T-helper 2 cell (primary cell): ENCODE measurements around the gene SFRP5.

Experiments used
- DNase-seq, 5 experiments: peaks; one replicate each; pipeline versions ENCODE4 v3.0.0 to v3.0.0-alpha.2; 2012 to 2022

SFRP5 gene

DNA sequence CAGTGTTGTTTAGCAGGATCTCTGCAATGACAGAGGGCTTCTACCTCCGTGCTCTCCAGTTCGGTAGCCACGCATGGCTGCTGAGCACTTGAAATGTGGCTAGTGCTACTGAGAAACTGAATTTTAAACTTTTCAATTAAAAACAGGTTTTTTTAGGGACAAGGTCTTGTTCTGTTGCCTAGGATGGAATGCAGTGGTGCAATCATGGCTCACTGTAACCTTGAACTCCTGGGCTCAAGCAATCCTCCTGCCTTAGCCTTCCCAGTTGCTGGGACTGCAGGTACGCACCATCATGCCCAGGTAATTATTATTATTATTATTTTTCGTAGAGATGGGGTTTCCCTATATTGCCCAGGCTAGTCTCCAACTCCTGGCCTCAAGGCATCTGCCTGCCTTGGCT lies 13.4 kb upstream of the SFRP5 start:
- DNase-seq = no peak

DNA sequence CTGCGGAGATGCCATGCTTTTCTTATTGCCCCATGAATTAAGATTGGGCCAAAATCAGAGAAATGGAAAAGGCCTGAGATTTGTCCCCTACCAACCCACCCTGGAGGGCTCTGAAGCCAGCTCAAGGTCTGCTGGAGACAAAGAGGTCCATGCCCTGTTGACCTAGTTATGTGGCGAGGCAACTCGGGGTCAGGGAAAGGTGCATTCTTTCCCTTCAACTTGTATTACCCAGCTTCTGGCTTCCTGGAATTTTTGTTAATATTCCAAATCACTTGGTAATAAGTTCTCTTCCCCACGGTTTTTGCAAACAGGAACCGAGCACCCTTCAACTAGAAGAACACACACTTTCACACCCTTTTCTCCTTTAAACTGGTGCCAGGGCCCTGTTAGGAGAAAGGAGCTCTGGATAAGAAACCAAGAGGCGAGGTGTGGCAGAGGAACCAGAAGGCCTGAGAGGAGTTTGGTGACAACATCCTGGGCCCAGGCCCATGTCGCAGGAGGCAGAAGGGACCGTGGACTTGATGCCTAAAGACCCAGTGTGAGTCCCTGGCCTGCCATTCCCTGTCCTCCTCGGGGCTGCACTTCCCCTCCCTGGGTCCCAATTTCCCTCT lies 12.5 kb upstream of the SFRP5 start:
- DNase-seq = no peak

DNA sequence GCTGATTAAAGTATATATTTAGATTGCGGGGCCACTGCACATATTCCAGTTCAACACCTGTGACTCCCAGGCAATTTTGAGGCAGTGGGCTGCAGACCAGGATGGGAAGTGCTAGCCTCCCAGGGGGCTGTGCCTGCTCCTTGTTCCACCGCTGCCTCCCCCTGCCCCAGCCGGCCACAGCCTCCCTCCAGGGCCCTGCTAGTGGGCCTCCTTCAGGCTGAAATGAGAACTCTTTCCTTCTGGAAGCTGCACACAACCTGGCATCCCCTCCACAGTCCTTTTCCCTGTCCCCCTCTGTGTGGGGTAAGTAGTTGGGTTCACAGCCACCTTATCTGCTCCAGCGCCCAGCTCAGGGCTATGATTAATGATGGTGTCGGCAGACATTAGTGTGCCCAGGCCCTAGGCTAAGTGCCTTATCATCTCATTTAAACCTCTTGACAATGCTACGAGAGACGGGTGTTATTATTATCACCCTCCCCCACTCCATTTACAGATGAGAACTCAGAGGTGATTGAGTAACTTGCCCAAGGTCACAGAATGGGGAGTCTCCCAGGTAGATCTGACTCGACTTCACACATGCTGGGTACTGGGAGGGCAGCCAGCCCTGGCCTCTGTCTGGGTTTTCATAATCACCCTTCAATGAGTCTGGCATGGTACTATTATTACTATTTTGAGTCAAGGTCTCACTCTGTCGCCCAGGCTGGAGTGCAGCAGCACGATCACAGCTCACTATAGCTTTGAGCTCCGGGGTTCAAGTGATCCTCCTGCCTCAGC lies 10.8 kb upstream of the SFRP5 start:
- no peak for DNase-seq

DNA sequence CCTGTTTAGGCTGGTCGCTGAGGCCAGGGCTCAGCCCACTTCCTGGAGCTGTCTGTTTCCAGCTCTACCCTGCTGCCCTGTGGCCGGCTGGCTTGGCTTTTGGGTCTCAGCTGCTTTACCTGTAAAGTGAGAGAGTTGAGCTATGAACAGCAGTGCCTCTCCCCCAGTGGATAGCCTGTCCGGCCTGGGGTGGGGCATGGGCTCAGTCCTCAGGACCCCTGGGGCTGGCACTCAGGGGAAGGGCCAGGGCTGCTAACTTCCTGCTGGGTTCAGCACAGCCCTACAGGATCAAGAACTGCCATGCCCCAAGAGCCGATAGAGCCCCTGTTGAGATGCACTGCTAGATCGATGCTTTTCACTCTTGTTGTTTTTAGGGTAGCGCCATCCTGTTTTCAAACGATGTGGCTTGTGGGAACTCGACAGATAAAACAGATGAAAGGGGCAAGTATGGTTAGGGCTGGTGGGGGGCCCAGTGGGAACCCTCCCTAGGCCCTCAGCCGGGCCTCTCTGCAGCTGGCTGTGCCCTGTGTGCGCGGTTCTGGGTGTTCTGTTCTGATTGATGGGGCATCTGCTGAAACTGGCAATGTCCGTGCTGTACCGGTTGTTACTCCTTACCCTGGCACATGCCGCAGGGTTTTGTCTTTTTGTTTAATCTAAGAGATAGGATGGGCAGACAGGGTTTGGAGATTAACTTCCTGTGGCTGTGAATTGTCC lies 10.0 kb upstream of the SFRP5 start:
- no peak for DNase-seq

DNA sequence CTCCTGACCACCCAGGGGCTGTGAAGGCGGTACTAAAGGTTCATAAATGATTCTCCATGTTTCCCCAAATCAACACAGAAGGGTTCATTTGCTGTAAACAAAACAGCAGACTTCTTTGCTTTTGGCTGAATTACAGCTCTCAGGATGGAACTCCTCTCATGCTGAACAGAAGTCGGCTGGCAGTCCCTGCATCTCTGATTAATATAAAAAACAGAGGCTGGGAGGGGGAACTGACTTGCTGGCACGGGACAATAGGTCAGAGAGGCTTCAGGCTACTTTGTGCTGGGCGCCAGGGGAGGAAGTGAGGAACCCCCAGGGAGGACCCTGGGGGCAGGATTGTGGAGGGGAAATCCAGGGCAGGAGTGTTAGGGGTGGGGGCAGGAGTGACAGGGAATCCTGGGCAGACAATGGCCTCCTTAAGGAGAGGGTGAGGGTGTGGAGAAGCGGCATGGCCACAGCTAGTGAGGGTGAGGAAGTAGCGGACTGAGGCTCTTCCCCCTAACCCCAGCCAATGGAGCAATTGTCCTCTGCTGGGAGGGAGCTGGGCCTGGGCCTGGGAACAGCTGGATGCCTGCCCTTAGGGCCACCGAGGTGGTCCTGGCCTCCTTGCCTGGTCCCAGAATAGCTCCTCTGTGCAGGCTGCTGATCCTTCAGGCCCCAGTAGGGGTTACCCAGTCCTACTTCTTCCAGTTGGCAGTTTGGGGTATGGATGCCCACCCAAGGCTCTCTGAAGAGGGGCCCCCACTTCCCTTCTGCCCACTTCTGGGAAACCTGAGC lies 9.2 kb upstream of the SFRP5 start:
- no peak for DNase-seq

DNA sequence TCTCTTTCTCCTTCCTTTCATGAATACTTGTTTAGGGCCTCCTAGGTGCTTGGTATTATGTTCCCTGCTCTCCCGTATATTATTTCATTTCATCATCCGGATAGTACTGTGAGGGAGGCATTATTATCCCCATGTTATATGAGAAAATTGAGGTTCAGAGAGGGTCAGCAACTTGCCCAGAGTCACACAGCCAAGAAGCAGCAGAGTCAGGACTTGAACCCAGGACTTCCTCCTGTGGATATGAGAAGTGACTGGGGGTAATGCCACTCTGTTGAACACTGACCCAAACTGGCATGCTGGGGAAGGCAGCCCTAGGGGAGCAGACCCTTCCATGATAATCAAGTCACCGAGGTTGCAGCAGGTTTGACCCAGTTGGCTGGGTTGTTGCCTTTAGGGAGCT lies 8.2 kb upstream of the SFRP5 start:
- DNase-seq = no peak

DNA sequence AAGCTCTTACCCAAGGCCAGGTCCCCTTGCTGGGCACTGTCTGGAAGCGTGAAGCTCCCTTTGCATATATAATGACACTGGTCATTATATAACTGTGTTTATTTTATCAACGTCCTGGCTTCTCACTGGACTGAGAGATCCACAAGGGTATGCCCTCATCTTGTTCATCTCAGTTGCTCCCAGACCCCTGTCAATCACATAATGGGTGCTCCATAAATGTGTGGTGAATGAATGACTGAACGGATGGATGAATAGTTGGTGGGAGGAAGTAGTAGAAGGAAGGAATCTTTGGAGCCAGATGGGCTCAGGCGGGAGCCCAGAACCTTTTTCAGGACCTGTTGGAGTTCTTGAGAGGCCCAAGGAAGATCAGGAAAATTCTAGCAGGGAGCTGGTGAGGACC lies 7.7 kb upstream of the SFRP5 start:
- no peak for DNase-seq

DNA sequence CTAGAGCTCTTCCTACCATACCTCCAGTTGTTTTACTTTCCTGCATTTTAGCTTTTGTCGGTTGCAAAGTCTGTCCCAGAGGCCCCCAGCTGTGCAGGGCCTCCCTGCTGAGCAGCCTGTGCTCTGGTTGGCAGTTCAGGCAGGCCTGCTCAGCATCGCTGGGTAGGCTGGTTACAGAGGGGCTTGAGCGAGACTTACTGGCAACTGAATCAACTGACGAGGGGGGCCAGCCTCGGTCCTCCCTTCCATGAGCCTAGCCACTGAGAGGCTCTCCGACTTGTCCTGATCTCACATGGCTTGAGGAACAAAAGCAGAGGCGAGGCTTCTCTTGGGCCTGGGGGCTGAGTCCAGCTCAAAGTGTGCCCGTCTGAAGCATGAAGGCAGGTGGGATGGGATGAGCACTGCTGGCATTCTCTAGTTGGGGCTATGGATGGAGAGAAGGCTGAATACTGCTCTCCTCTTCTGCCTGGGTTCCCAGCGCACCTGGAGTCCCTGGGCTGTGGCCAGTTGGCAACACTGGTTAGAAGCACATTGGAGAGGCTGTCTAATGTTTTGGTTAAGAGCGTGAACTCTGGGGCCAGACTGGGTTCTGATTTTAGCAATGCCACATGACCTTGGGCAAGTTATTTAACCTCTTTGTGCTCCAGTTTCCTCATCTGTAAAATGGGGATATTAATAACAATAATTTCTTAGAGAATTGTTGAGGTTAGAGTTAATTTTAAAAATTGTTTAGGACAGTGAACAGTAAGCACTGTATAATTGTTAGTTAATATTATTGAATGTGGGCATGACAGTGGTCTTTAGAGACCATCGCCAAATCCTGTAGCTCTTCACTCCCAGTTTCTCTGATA lies 6.9 kb upstream of the SFRP5 start:
- no peak for DNase-seq

DNA sequence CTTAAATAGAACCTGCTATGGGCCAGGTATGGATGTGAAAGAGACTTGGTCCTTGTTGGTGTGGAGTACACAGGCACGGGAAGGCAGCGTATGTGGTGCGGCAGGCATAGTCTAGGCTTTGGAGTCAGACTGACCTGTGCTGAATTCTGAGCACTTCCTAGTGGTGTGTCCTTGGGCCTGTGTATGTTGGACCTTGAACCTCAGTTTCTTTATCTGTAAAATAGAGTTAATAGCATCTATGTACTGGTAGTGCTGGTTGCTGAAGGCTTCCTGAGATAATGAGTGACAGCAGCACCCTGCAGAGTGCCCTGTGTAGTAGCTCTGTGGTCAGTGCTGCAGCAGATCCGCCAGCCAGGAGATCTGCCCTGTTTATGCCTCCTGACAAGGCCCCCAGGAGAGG lies 5.3 kb upstream of the SFRP5 start:
- DNase-seq = no peak

DNA sequence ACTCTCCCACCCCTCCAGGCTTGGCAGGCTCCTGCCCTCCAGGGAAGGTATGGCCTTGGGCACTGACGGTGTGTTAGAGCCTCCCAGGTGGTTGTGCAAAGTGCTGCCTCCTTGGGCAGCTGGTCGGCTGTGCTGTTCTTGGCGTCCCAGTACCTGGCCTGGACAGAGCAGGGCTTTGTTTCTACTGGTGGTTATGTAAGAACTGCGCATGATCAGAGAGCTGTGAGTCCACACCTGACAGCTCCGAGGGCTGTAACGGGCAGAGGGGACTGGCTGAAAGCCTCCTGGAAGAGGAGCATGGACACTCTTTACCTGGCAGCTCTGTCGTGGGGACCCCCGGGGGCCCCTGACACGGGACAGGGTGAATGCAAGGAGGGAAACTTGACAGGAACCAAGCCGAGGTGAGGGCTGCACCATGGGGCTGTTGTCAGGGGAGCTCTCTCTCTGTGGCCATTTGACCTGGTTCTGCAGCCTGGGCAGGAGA lies 3.1 kb upstream of the SFRP5 start:
- DNase-seq = no peak

DNA sequence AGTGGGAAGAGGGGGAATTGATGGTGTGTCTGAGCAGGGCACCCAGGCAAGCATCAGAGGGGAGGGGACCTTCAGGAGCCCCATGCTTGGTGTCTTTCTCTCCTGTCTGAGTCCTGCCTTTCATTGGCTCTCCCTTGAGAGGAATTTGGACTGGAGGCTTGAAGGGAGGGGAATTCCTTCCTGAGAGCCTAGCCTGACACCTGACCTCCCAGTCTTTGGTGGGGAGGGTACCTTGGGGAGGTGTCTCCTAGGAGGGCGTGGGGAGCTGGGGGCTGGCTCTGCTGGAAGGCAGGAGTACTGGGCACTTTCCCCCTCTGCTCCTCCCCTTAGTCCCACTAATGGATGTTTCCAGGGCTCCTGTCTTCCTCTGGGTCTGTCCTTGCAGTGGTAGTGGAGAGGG lies 1.3 kb upstream of the SFRP5 start:
- DNase-seq = no peak

DNA sequence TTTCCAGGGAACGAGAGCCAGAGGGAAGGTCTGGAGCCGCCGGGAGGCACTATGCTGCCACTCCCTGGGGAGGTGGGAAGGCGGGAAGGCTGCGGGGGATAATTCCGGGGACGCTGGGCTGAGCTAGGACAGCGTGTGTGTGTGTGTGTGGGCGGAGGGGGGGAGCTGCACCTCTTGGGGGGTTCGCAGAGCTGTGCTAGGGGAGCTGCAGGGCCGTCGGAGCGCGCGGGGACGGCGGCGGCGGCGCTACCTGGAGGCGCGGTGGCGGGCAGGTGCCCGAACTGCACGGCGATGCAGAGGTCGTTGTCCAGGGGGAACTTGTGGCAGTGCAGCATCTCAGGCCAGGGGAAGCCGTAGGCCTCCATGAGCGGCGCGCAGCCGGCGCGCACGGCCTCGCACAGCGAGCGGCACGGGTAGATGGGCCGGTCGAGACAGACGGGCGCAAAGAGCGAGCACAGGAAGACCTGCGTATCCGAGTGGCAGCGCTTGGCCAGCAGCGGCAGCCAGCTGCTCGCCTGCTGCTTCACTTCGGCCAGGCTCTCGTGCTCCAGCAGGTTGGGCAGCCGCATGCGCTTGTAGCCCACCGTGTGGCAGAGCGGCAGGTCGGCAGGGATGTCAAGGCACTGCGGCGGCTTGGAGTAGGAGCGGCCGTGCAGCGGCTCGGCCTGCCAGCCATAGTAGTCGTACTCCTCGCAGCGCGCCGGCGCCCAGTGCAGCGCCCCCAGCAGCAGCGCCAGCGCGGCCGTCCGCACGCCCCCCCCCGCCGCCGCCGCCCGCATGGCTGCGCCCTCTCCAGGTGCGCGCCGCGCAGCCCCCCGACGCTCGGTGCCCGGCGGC lies 526 bp downstream of the SFRP5 start:
- DNase-seq = peak in 1 of 5 experiments; percentile 32

DNA sequence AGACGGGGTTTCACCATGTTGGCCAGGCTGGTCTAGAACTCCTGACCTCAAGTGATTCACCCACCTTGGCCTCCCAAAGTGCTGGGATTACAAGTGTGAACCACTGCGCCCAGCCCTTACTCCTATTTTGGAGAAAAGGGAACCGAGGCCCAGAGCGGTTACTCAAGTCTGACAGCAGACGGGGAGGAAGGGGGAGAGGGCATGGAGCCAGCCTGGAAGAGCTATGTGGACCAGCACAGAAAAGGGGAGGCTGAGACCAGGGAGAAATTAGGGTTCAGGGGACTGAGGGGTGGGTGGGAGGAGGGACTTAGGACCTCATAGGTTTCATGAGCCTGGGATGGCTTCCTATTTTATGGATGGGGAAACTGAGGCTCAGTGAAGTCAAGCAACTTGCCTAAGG lies 1.5 kb downstream of the SFRP5 start:
- no peak for DNase-seq

DNA sequence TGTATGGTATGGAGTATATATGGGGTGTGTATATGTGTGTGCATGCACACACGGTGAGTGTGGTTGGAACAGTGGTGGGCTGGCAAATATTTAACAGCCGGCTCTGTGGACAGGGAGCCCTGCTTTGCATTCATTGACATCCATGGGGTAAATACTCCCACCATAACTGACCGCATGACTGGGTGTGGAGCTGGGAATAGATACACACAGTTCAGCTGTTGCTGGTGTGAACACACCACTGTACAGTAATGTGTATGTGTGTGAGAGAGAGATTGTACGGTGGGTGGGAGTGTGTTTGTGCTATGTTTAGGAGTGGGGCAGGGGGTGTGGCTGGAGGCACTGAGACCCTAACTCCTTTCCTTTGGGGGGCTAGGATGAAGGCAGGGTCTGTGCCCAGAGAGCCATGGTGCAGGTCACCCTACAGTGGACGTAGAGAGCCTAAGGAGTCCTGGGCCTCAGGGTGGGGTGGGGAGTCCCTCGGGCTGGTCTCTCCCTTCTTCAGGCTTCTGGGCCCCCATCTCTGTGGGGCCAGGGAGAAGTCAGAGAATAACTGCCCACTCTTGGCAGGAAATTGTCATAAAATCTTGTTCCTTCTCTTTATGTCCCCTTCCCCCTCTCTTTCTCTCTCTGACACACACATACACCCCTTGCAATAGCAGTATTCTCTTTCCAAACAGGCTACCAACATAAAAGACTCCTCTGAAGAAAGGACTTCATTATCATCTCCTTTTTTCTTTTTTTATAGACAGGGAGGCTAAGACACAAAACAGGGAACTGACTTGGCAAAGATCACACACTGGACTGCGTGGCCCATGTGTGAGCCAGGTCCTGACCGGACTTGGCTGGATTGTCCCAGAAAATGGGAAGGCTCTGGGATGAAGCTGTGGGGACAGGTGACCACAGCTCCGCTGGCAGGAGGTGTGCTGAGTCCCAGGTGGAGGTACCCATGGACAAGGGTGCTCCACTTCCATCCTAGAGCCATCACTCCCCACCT lies 3.2 kb downstream of the SFRP5 start:
- DNase-seq = no peak

DNA sequence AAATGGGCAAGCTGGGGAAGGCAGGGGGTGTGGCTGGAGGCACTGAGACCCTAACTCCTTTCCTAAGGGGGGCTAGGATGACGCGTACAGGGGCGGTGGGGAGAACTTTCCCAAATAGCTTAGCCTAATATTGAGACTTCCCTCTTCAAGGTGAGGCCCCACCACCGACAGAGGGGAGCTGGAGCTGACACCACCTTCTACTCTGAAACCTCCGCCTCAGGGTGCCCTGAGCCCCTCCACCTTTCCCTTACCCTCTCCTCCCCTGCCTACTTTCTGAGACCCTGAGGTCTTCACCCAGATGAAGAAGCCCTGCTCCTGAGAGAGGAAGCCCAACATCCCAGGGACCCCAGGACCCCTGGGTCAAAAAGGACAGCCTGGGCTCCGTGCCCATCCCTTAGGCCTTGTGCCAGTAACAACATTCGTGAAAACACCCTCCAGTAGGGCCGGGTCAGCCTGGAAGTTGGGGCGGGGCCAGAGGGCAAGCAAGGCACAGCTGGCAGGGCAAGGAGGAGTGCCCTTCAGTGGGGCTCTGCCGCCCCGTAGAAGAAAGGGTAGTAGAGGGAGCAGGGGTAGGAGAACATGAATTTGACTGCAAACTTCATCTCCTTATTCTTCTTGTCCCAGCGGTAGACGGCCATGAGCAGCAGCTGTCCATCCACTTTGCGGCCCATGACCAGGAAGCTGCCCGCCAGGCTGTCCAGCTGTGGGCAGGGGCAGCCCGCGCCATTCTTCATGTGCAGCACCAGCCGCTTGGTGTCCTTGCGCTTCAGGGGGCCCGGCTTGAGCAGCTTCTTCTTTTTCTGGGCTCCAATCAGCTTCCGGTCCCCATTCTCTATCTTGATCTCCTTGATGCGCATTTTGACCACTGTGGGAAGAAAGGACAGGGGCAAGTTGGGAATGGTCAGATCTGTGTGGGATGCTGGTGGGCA lies 4.5 kb downstream of the SFRP5 start:
- DNase-seq = no peak

DNA sequence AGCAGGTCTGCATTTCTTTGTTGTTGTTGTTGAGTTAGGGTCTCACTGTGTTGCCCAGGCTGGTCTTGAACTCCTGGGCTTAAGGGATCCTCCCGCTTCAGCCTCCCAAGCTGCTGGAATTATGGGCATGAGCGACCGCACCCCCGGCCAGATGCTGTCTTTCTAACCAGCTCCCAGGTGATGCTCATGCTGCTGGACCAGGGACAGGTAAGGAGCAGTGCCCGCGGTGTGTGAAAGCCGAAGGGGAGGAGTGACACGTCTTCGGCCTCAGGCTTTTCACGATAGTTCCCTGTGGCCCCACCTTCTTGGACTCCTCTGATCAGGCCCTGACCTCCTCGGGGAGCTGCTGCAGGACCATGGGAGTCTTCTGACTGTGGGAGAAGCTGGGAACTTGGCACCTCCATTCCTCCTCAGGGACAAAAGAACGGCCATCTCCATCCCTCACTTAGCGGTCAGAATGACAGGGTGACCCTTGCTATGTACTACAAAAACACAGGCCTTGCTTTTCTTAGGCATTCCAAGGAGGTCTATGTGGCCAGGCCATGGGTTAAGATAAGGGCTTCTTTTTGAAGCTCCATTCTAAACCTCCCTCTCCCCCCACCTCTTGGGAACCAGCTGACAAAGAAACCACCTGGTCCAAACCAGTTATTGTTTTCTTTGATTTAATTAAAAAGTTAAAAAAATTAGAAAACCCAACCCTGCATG lies 5.5 kb downstream of the SFRP5 start:
- DNase-seq = no peak

DNA sequence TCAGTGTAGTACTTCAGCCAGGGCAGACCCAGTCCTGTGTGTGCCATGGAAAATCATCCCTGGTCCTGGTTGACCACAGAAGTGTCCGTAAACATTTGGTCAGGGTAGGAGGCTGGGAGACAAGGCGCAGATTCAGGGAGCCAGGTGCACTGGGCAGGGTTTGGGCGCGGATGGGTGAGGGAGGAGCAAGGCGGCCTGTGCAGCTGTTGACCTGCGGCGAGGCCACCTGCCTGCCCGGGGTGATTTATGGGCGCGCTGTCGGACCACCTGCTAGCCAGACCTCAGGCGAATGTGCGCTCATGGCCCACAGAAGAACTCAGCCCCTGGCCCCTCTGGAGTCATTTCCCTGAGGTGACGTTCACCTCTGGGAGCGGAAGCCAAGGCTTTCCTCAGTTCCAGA lies 6.6 kb downstream of the SFRP5 start:
- DNase-seq = no peak

DNA sequence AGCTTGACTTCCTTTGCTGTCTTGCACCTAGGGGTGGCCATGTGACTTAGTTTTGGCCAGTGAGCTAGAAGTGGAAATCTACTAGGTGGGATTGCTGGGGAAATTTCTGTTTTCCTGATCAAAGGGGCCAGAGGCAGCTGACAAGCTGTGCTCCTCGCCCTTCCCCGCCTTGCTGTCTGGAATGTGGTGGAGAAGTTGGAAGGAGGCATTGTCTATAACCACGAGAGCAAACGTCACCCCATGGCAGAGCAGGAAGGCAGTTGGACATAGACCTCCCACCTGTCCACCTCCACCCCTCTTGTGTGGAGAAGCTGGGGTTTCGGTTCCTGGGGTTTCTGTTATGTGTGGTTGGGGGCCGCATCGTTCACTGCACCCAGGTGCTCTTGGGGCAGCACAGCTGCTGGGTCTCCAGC lies 7.3 kb downstream of the SFRP5 start:
- no peak for DNase-seq
